Erythroblast (primary cell): Measurements from ENCODE around the gene LDLRAD4.

Experiments
- DNase-seq, 2 experiments: peaks; one replicate each; lab custom pipeline; 2025; lab: John Stamatoyannopoulos, UW
- GATA1 ChIP-seq: IDR thresholded peaks from 2 replicates; pipeline ENCODE4 v1.6.1; 2011; ENCODE audit warnings: low read depth, mild to moderate bottlenecking, control low read depth, low read length, moderate library complexity
- POLR2A ChIP-seq: IDR thresholded peaks from 2 replicates; pipeline ENCODE4 v1.6.1; 2011; ENCODE audit warnings: mild to moderate bottlenecking, low read length

Gene LDLRAD4

DNA sequence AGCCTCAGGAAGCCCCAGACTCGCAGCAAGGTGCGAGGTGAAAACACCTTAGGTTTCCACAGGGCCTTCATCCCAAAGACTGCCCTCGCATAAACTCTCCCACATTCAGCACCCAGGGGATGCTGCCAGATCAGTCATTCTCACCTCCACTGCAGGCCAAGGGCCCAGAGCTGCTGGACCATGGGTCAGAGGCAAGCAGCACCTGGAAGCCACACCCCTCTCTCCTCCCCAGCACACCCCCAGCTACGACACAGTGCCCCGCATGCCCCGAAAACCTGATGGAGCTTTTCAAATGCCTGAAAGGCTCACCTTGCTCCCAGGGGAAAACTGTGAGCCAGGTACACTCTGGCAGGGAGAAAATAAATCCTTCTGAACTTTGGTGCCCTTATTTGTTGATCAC lies 31.9 kb upstream of the LDLRAD4 start:
- no peak for TF ChIP-seq GATA1

GRCh38 chr18:13187498-13187897 lies 31.1 kb upstream of the LDLRAD4 start:
- DNase-seq = no peak
- TF ChIP-seq GATA1 (no peak), POLR2A (no peak)

More for the DNA sequence above, 31.9 kb upstream of the LDLRAD4 start:
- no peak for DNase-seq

DNA sequence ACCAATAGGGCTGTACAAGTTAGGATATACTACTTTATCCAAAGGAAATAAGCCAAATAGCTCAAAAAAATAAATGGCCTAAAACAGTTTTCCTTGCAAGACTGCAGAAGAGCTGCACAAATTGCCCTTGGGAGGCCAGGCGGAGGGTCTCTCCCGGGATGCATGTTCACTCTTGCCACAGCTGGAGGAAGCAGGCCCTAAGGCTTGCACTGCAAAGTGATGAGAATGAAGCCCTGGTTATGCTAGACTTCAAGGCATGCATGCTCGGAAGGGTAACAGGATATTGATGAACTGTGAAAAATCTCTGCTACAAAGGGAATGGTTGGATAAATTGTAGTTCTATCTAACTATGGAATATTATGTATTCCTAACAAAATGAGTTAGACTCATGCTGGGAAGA lies 27.5 kb upstream of the LDLRAD4 start:
- no peak for DNase-seq
- TF ChIP-seq GATA1 = no peak
- TF ChIP-seq POLR2A = no peak

DNA sequence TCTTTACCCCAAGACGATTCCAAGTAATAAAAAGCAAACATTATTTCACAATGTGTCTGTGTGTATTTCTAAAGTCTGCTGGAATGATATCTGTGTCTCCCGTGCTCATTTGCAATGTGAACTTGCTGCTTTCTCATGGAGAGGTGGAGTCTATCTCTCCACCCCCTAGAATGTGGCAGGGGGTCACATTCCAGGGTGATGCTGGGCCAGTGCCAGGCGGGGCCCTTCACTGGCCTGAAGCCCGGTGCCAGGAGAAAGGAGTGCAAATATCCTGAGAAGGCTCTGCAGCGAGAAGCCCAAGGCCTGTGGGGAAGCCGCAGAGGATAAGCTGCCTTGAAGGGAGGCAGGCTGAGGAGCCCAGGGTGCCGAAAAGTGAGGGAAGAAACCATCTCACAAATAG lies 26.8 kb upstream of the LDLRAD4 start:
- no peak for DNase-seq
- TF ChIP-seq POLR2A (no peak), GATA1 (no peak)

GRCh38 chr18:13192970-13193369 lies 25.6 kb upstream of the LDLRAD4 start:
- TF ChIP-seq POLR2A = no peak
- no peak for TF ChIP-seq GATA1
- no peak for DNase-seq

DNA sequence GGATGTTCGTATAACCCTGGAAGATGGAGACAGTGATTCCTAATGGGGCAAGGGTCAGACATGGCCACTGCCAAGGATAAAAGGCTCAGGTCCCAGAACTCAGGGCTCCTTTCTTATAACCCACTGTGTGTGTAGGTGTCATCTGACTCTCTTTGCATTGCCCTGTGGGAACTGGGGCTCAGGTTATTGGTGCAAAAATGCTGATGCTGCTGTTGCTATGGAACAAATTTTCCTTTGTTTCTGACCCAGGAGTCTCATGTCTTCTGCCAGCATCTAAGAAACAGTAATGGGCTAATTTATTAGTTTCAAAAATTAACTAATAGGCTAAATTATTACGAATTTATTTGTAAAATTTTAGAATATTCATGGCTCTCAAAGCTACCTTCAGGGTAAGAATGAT lies 24.3 kb upstream of the LDLRAD4 start:
- TF ChIP-seq GATA1 (no peak), POLR2A (no peak)
- no peak for DNase-seq

GRCh38 chr18:13198701-13199100 lies 19.9 kb upstream of the LDLRAD4 start:
- TF ChIP-seq POLR2A (no peak), GATA1 (no peak)
- no peak for DNase-seq

DNA sequence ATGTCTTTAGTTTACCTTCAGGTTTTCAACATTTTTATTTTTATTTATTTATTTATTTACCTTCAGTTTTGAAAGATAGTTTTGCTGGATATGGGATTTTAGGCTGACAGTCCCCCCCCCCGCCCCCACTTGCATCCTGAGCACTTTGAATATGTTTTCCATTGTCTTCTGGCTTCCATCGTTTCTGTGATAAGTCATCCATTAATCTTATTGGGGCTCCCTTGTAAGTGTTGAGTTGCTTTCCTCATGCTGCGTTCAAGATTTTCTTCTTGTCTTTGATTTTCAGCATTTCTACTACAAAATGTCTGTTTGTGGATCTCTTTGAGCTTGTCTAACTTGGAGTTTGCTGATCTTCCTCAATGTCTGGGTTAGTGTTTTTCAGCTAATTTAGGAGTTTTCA lies 19.4 kb upstream of the LDLRAD4 start:
- DNase-seq = no peak
- TF ChIP-seq POLR2A = no peak
- no peak for TF ChIP-seq GATA1

DNA sequence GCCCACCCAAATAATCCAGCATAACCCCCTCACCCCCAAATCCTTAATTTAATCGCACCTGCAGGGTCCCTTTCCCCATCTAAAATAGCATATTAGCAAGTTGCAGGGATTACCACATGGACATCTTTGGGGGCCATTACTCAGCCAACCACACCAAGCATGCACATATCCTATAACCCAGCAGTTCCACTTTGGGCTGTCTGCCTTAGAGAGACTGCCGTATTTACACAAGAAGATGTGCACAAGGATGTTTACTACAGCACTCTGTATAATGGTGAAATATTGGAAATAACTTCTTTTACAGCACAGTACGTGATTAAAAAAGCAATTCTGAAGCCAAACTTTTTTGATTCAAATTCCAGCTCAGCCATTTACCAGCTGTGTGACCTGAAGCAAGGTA lies 17.3 kb upstream of the LDLRAD4 start:
- DNase-seq = no peak
- no peak for TF ChIP-seq GATA1
- no peak for TF ChIP-seq POLR2A

DNA sequence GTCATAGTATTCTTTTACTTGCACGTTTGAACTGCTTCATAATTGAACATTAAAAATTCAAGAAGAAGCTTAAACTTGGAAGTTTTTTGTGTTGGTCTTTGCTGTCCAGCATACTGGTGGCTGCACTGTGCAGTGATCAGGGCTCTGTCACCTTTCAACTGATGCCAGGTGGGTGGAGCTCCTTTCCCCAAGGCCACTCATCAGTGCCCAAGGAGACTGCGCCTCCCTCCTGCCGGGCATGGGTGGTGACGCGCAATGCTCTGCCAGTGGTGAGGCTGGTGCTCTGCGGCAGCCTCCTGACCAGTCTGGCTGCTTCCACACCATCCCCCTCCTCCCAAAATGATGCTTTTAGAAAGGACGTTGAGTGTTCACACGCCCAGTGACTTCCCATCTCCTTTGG lies 16.0 kb upstream of the LDLRAD4 start:
- no peak for DNase-seq
- TF ChIP-seq POLR2A = no peak
- no peak for TF ChIP-seq GATA1

DNA sequence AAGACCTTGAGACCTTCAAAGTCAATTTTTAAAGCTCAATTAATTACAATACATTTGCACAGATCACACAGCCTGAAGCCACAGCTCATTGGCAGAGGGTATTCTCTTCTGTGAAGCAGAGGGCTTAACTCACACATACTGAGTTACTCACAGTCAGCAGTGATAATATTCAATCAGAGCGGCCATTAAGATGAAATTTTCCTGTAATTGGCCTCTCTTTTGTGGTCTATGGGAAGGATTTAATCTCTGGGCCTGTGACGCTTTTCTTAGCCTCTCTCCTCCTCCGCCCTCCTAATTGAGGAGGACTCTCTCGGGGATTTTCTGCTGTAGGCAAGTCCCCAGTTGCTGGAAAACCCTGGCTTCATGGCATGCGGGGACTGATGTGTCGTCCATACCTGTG lies 12.3 kb upstream of the LDLRAD4 start:
- TF ChIP-seq GATA1 (no peak), POLR2A (no peak)
- no peak for DNase-seq

DNA sequence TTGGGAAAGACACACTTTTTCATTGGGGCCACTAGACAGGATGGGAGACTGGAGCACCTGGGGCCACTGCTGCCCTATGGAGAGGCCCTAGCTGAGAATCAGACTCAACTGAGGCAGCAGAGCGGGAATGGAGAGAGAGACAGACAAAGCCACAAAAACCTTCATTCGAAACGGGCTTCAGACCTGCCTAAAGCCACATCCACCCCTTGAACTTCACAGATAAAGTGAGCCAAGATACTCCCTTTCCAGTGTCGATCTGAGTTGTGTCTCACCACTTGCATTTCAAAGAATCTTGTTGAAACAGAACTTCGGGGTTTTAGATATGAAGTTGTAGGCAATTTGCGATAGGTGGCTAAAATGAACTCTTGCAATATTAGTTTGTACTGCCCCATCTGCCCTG lies 11.3 kb upstream of the LDLRAD4 start:
- DNase-seq = no peak

GRCh38 chr18:13211534-13211933 lies 7.0 kb upstream of the LDLRAD4 start:
- no peak for DNase-seq
- no peak for TF ChIP-seq POLR2A
- TF ChIP-seq GATA1 = no peak

More for the DNA sequence above, 11.3 kb upstream of the LDLRAD4 start:
- TF ChIP-seq POLR2A = no peak
- no peak for TF ChIP-seq GATA1

GRCh38 chr18:13213036-13213795 lies 5.3 kb upstream of the LDLRAD4 start:
- no peak for DNase-seq
- TF ChIP-seq POLR2A (no peak), GATA1 (no peak)

DNA sequence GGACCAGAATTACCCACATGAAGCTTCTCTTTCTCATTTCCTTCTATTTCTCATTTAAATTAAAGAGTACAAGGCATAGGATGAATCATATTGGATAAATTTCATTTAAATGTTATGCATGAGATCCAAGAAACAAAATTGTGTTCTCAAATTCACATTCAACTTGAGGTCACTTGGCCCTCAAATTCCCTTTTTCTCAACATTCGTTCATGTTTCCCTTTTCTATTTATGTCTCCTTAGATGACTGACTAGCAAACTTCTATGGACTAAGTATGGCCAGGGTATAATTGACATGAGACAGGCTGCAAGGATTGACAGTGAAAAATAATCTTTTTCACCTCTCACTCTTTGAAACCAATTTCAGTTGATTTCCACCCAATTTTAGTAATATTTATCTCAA lies 4.0 kb upstream of the LDLRAD4 start:
- DNase-seq = no peak
- no peak for TF ChIP-seq POLR2A
- TF ChIP-seq GATA1 = no peak

DNA sequence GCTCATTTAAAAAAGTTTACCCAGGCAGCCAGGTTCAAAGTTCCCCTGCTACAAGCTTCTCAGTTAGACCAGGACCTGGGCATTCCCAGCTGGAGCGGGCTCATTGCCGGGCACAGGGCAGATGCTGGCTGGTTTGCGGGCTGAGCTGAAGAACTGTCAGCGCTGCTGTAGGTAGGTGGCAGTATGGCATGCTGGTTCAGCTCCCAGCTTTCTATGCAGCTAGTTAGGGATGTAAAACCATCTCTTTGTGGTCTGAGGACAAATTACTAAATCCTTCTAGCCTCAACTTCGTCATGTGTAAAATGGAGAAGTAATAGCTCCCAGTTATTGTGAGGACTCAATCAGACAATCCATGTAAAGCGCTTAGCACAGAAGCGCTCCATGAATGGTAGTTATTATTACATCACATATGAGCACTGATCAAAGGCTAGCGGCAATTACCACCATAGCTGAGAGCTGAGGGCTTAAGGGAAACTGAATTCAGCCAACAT lies 2.4 kb upstream of the LDLRAD4 start:
- TF ChIP-seq POLR2A (no peak), GATA1 (no peak)
- peak; percentile 42 to 43 for DNase-seq
